HG03108 (cell line): ENCODE results near the gene HOOK2.

ENCODE experiments used
- ATAC-seq: cut with Tn5 transposase; IDR thresholded peaks from one replicate; pipeline ENCODE4 v1.9.1; 2021; ENCODE audit warnings: moderate library complexity; ENCODE audit not compliant: unreplicated experiment

HOOK2 gene

DNA sequence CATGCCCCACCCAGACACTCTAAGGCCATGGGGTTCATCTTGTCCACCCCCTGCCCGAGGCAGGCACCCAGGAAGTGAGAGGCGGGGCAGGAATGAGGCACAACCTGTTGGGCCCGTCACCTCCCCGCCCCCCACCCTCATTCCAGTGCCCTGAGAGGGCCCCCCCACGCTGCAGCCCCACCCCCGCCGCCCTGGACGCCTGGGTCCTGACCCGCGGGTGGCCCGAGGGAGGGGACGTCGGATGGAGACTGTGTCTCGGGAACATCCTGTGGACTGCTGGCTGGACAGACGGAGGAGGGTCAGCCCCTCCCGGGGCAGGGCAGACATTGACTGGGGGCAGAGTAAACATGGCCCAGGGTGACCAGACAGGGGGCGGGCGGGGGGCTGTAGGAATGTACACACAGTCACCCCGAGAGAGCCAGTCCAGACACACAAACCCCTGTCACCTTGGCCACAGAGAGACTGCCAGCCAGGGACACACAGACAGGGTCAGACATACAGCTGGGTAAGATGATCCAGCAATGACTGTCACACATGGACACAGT, 8.6 kb upstream of the HOOK2 start:
- no peak for ATAC-seq

DNA sequence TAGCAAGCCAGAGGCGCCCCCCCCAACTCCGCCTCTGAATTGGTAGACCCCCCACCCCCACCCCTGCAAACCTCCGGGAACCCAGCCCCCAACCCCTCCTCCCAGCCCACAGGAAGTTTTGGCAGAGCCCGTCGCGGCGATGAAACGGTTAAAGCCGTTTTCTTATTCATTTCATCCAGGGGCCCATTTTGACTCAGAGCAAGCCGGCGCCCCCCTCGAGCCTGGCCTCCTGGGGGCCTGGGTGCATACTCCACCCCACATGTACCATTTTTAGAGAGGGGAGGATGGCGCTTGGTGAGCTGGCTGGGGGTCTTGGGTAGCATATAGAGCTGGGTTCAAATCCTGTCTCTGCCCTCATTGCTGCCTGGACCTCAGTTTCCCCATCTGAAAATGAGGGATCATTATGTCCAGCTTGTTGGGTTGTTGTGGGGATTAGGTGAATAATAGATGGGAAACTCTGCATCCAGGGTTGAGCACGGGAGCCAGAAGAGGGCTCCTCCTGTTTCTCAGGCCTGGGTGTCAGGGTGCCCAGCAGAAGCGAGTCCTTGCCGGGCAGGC, 8.0 kb upstream of the HOOK2 start:
- no peak for ATAC-seq

DNA sequence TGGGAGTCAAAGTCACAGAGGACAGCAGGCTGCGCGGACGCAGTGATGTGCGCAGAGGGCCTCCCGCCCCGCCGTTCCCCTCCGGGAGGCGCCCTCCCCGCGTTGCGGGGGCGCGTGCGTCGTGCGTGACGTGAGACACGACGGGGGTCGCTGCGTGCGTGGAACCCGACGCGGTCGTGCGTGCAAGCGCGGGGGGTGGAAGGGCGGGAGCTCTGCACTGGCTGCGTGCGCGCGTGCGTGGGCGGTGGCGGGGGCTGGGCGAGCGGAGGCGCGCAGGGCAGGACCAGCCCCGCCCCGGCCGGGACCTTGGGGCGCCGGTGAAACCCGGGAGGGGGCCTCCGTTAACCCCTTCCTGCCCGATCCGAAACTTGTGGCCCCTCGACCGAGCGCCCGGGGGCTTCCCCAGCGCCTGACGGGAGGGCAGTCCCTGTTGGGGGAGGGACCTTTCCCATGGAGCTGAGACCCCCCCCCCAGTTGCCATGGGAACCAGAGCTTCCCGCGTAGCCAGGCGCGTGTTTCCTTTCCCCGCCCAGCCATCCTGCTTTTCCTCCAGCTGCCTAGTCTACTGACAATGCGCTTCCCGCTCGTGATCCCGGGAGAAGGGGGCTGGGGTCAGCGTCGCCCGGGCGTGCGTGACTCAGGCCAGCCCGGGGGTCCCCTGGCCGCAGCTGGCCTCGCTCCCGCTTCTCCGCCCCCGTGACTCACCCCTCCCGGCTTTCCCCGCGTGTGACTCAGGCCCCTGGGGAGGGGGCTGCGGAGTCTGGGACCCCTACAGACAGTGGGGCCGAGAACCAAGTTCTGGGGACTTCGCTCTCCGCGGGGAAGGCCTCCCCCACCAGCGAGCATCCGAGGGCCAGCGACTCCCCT, 7.3 kb upstream of the HOOK2 start:
- ATAC-seq: peak; percentile 21

GRCh38 chr19:12782174-12782423, 6.7 kb upstream of the HOOK2 start:
- no peak for ATAC-seq

- ATAC-seq: no peak
These were observed 4.0 kb upstream of the HOOK2 start for GRCh38 chr19:12779162-12779993.

DNA sequence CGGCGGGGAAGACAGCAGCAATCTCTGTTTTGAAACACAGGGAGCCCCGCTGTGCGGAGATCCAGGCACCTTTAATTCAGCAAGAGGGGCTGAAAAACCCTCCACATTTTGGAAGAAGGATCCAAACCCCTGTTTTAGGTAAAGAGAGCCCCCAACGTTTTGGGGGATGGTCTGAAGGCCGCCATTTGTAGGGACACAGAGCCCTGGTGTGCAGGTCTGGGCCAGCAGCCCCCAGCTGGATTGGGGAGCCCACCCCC, 3.5 kb upstream of the HOOK2 start:
- ATAC-seq: no peak

DNA sequence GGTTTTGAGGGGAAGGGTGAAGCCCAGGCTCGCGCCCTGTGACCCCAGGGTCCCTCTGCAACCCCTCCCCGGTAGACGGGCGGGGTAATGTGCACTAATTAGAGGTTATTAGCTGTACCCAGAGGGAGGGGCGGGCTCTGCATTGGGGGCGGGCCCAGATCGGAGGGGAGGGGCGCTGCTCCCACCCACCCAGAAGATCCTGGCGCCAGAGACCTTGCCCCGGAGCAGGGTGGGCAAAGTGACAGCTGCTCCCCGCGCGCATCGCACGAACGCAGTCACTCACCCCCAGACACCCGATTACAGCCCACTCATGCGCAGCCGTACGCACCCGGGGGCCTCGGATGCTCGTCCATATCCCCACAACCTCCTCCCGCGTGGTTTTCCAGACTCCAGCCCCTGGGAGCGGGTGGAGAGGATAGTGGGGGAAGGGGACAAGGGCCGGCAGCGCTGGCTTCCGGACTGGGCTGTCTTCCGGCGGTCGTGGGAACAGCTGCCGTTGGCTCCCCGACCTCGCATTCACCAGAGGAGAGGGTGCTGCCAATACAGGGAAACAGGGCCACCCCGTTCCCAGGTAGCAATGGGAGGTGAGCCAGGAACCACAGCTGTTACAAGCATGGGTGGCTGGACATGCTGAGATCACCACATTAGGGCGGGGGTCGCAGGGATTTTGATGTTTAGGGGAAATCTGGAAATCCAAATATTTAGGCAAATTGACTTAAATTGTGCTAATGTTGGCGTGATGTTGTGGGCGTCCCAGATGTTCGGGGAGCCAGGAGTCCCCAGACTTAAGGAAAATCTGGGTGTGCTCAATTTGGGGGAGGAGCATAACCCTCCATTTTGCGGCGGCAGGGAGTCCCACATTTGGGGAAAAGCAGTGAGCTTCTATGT, 2.9 kb upstream of the HOOK2 start:
- no peak for ATAC-seq

DNA sequence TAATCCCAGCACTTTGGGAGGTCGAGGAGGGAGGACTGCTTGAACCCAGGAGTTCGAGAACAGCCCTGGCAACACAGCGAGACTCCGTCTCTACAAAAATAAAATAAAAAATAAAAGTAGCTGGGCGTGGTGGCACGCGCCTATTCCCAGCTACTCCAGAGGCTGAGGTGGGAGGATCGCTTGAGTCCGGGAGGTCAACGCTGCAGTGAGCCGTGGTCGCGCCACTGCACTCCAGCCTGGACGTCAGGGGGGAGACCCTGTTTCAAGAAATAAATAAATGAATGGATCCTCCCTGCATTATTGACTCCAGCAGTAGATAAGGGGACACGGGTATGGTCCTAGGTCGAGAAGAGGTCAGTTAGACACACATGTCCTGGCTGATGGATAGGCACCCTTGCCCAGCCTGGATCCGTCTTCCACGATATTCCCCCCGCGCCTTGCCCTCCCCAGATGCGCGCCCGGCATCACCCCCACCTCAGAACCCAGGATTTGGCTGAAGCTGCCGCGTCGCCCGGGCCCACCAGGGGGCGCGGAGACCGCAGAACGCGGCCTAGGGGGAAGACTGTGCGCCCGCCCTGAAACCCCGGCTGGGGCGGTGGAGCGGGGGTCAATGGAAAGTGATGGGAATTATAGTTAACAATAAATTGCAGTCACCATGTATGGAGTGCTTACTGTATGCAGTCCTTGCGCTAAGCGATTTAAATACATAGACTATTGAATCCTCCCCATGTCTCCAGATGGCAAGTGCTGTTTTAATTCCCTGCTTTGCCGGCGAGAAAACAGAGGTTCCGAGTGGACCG, 2.1 kb upstream of the HOOK2 start:
- ATAC-seq: no peak

- ATAC-seq: no peak
These were observed 1.8 kb downstream of the HOOK2 start for GRCh38 chr19:12773571-12773970.

GRCh38 chr19:12772323-12772722, 3.0 kb downstream of the HOOK2 start:
- ATAC-seq: no peak

DNA sequence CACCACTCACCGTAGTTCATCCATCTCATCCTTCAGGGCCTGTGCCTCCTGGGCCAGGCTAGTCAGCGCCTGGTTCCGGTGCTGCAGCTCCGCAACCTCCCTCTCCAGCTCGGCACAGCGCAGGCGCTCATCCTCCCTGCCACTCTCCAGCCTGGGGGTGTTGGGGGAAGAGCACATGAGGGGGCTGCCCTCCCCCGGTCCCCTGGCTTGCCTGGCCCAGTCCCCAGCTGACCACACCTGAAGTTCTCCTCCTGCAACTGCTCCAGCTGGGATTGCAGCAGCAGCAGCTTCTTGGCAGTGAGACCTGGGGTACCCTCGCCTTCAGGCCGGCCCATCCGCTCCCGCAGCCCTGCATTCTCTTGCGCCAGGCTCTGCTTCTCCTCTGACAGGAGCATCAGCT, 4.4 kb downstream of the HOOK2 start:
- no peak for ATAC-seq

DNA sequence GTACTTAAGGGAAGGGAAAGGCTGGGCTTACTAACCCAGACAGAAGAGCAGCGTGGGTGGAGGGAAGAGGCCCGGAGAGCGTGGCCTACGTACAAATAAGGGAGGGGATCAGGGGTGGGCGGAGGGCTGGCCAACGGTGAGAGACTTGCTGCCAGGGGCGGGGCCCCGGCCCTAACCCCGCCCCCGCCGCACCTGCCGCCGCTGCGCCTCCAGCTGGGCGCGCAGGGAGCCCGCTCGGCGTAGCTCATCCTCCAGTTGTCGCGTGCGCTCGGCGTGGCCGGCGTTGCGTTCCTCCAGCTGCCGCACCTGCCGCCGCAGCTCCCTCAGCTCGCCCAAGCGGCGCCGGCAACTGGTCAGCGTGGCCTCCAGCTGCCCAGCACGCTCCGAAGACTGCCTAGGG, 5.7 kb downstream of the HOOK2 start:
- no peak for ATAC-seq

- ATAC-seq: no peak
These were observed 7.7 kb downstream of the HOOK2 start for GRCh38 chr19:12767666-12768065.

GRCh38 chr19:12767150-12767549, 8.2 kb downstream of the HOOK2 start:
- no peak for ATAC-seq

DNA sequence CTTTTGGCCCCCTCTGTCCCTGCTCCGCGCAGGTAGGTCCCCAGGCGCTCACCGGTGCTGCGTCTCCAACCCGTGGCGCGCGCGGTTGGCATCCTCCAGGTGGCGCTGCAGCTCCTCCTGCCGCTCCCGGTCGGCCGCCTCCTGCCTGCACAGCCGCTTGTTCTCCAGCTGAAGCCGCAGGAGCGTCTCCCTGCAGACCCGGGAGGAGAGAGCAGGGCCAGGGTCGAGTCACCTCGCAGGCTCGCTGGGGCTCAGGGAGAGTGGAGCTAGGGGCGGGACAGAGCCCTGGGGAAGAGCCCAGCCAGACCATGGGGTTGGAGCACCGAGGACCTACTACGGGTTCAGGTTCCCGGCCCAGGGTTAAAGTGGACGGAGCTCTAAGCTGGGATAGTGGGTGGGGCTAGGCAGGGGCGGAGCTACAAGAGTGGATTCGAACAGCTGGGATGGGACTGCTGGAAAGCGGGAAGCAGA, 9.3 kb downstream of the HOOK2 start:
- ATAC-seq: peak; percentile 47

DNA sequence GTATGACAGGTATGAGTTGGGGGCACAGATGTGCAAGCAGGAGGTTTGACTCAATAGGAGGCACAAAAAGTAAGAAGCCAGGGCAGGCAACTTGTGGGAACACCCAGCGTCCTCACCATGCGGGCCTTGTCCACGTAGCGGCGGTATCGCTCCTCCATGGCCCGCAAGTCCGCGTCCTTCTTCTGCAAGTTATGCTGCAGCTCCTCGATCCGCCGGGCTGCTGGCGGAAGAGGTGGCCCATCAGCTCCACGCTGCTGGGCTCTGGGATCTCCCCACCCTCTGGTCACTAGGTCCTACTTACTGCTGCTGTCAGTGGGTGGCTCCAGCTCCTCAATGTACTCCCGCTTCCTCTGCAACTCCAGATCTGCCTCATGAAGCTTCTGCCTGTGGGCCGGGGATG, 10.7 kb downstream of the HOOK2 start:
- no peak for ATAC-seq

- no peak for ATAC-seq
These were observed 12.3 kb downstream of the HOOK2 start for GRCh38 chr19:12763100-12763499.

- ATAC-seq: no peak
These were observed 15.7 kb downstream of the HOOK2 start for GRCh38 chr19:12759686-12760085.

DNA sequence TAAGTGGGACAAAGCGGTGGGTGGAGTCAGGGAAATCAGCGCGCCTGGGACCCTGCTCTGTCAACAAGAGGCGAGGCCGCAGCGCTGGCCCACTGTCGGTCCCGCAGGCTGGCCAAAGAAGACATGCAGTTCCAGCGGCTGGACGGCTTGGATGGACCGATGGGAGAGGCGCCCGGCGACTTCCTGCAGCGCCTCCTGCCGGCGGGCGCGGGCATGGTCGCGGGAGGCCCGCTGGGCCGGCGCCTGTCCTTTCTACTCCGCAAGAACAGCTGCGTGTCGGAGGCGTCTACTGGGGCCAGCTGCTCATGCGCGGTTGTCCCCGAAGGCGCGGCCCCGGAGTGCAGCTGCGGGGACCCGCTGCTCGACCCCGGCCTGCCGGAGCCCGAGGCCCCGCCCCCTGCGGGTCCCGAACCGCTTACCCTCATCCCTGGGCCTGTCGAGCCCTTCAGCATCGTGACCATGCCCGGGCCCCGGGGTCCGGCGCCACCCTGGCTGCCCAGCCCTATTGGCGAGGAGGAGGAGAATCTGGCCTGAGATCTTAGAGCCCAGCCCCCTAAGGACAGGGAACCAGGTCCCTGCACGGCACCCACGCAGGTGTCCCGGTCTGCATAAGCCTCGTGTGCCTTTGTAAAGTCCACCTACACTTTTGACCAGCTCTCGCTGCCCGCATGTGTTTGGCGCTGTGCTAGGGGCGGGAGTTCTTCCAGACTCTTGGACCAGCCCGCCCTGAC, 17.6 kb downstream of the HOOK2 start:
- no peak for ATAC-seq
